SK-N-SH (cell line): Measurements from ENCODE around the gene ZC3H13. TPM values are rescaled to one million over a fixed set of nuclear protein-coding genes. Genes with fewer than 3 reads are reported as not detected.

ENCODE experiments used
- CTCF ChIA-PET: fragments of 300-600, 350-600 bp; formaldehyde crosslinking; extraction: SDS; loops from one replicate; lab custom pipeline; 2021; lab: Yijun Ruan, JAX
- POLR2A ChIA-PET: fragments of 350-600 bp; sonication (Branson Sonifier 250); formaldehyde crosslinking; extraction: SDS; loops from one replicate; lab custom pipeline; 2020; ENCODE audit warnings: antibody characterized with exemption, inconsistent platforms; lab: Yijun Ruan, JAX
- DNase-seq: peaks from one replicate; pipeline ENCODE4 v3.0.0; 2012
- H2AFZ ChIP-seq: fragments of 200-600 bp; sonication (generic); 2 replicates; pipeline ENCODE4 v1.8.1; 2016; ENCODE audit warnings: antibody characterized with exemption, mild to moderate bottlenecking, low read depth
- H3F3A ChIP-seq: fragments of 200-600 bp; sonication (generic); replicated peaks from 2 replicates; pipeline ENCODE3; 2016; ENCODE audit warnings: antibody characterized with exemption, mild to moderate bottlenecking; ENCODE audit not compliant: insufficient read depth
- H3K27ac ChIP-seq, 2 experiments: fragments of 200-500 bp in 1 of 2; fragments of 200-600 bp in 1 of 2; sonication (Bioruptor generic) in 1 of 2; sonication (generic), shearing (Covaris generic) in 1 of 2; 2 replicates each; pipeline versions ENCODE4 v1.5.1 to v1.6.1; 2014 to 2016; ENCODE audit warnings: low read depth in 2 of 2, inconsistent platforms in 1 of 2, low read length in 1 of 2, mild to moderate bottlenecking in 1 of 2, mixed read lengths in 1 of 2
- H3K27me3 ChIP-seq: fragments of 200-600 bp; sonication (generic), shearing (Covaris generic); 2 replicates; pipeline ENCODE4 v1.6.1; 2016; ENCODE audit warnings: mixed run types; ENCODE audit not compliant: insufficient read depth
- H3K36me3 ChIP-seq, 2 experiments: fragments of 200-500 bp in 1 of 2; fragments of 200-600 bp in 1 of 2; sonication (Bioruptor generic) in 1 of 2; sonication (generic) in 1 of 2; replicated peaks in 1 of 2; 2 replicates each; pipeline versions ENCODE3 to v1.5.1; 2014 to 2016; ENCODE audit warnings: low read length in 1 of 2, mild to moderate bottlenecking in 1 of 2; ENCODE audit not compliant: insufficient read depth in 2 of 2, control insufficient read depth in 1 of 2
- H3K4me1 ChIP-seq, 2 experiments: fragments of 200-500 bp in 1 of 2; fragments of 200-600 bp in 1 of 2; sonication (Bioruptor generic) in 1 of 2; sonication (generic), shearing (Covaris generic) in 1 of 2; 2 replicates each; pipeline versions ENCODE4 v1.5.1 to v1.6.1; 2014 to 2016; ENCODE audit warnings: low read depth in 1 of 2, low read length in 1 of 2, mixed run types in 1 of 2; ENCODE audit not compliant: insufficient read depth in 2 of 2, control insufficient read depth in 1 of 2
- H3K4me2 ChIP-seq: fragments of 200-600 bp; sonication (generic), shearing (Covaris generic); 2 replicates; pipeline ENCODE4 v1.6.1; 2017; ENCODE audit warnings: mixed run types
- H3K4me3 ChIP-seq, 2 experiments: fragments of 200-500 bp in 1 of 2; fragments of 200-600 bp in 1 of 2; sonication (Bioruptor generic) in 1 of 2; sonication (generic), shearing (Covaris generic) in 1 of 2; 2 replicates each; pipeline versions ENCODE4 v1.5.1 to v1.8.1; 2014 to 2016; ENCODE audit warnings: low read depth in 2 of 2, inconsistent platforms in 1 of 2, low read length in 1 of 2, mild to moderate bottlenecking in 1 of 2, mixed read lengths in 1 of 2, moderate library complexity in 1 of 2
- H3K79me2 ChIP-seq: fragments of 200-600 bp; sonication (generic); 2 replicates; pipeline ENCODE4 v1.8.1; 2017; ENCODE audit warnings: mild to moderate bottlenecking; ENCODE audit not compliant: insufficient read depth
- H3K9ac ChIP-seq: fragments of 200-600 bp; sonication (generic); 2 replicates; pipeline ENCODE4 v1.6.1; 2017; ENCODE audit warnings: mixed run types
- H3K9me2 ChIP-seq: fragments of 200-600 bp; sonication (generic); 2 replicates; pipeline ENCODE4 v1.6.1; 2017; ENCODE audit warnings: mixed run types
- H3K9me3 ChIP-seq: fragments of 200-600 bp; sonication (generic); 2 replicates; pipeline ENCODE4 v1.6.1; 2017; ENCODE audit warnings: mixed run types, mild to moderate bottlenecking, moderate library complexity
- H4K20me1 ChIP-seq: fragments of 200-600 bp; sonication (generic); 2 replicates; pipeline ENCODE4 v1.6.1; 2017; ENCODE audit warnings: mild to moderate bottlenecking, mixed run types; ENCODE audit not compliant: insufficient read depth
- ELF1 ChIP-seq: IDR thresholded peaks from 2 replicates; pipeline ENCODE4 v1.4.0; 2012
- GABPA ChIP-seq: IDR thresholded peaks from 2 replicates; pipeline ENCODE4 v1.4.0; 2012; ENCODE audit warnings: low read depth, mild to moderate bottlenecking
- GATA2 ChIP-seq: sonication (generic); formaldehyde crosslinking; IDR thresholded peaks from 2 replicates; pipeline ENCODE4 v1.5.0; 2020; ENCODE audit warnings: mild to moderate bottlenecking, missing genetic modification reagents
- PBX3 ChIP-seq: IDR thresholded peaks from 2 replicates; pipeline ENCODE4; 2012
- POLR2AphosphoS5 ChIP-seq: IDR thresholded peaks from 2 replicates; pipeline ENCODE4 v1.6.1; 2012; ENCODE audit warnings: low read depth, low read length
- REST ChIP-seq: IDR thresholded peaks from 2 replicates; pipeline ENCODE4 v1.6.1; 2012; ENCODE audit warnings: mild to moderate bottlenecking, low read depth, low read length, moderate library complexity
- RFX5 ChIP-seq: IDR thresholded peaks from 2 replicates; pipeline ENCODE4 v1.6.1; 2012; ENCODE audit warnings: mild to moderate bottlenecking, improper control_type of control experiment, low read length
- USF2 ChIP-seq: fragments of 150-350 bp; IDR thresholded peaks from 2 replicates; pipeline ENCODE4 v1.6.1; 2017; ENCODE audit warnings: antibody characterized with exemption, low read length, low read depth, borderline replicate concordance
- YY1 ChIP-seq: IDR thresholded peaks from 2 replicates; pipeline ENCODE4 v1.4.0; 2012; ENCODE audit warnings: low read depth, mild to moderate bottlenecking
- WGBS: methylation state at CpG from one replicate; pipeline ENCODE4 v1.1.6; 2017; ENCODE audit warnings: low lambda C conversion rate; 5-methylcytosine and 5-hydroxymethylcytosine counted together
- polyA plus RNA-seq, 3 experiments: library from polyadenylated mRNA; depleted of rRNA; stranded (reverse); fragments of >200 nt; gene quantifications; 2 replicates each; pipeline ENCODE4 v1.2.3, GENCODE V29; 2012

The ZC3H13 gene
- polyA plus RNA-seq, 1 of the 3 experiments (the other 2 are of a cell fraction): 4.4 TPM

GRCh38 chr13:46035066-46035465, 17.5 kb downstream of the ZC3H13 start:
- H3K4me2 ChIP-seq: no peak overlapping the region
- no peak for TF ChIP-seq ELF1
- TF ChIP-seq PBX3: no peak
- H3K4me1 ChIP-seq: no peaks in the 10 kb centered on the region
- CTCF ChIA-PET: interaction anchor here (1.3 to 1.9 kb wide), 2 partner anchors 18 to 25 kb away, joined by 4 read pairs; partner anchors contain the start of gene ZC3H13
- no peaks in the 10 kb centered on the region for H3K27me3 ChIP-seq
- no peak overlapping the region for H2AFZ ChIP-seq
- peaks cover 71% of the 10 kb centered on the region for H3K79me2 ChIP-seq
- no peak overlapping the region for H3K4me3 ChIP-seq
- H4K20me1 ChIP-seq: no peaks in the 10 kb centered on the region
- POLR2A ChIA-PET: no interaction called here
- peaks cover 54 to 62% of the 10 kb centered on the region in 2 experiments for H3K36me3 ChIP-seq
- H3K9ac ChIP-seq: no peak overlapping the region
- peaks cover 9% of the 10 kb centered on the region for H3K9me3 ChIP-seq
- no peaks in the 10 kb centered on the region for H3F3A ChIP-seq
- 100% methylated on average over 2 of the region's 2 CpGs for WGBS
- H3K9me2 ChIP-seq: no peaks in the 10 kb centered on the region
- H3K27ac ChIP-seq: no peak overlapping the region
- DNase-seq: no peak

- DNase-seq: no peak
- ChIA-PET POLR2A (no interaction called here), CTCF (interaction anchor here (1.5 kb wide), 1 partner anchor 11 kb away, joined by 3 read pairs; no protein-coding TSS in a partner anchor)
- Histone ChIP-seq H3K4me2 (no peak overlapping the region), H3K4me3 (no peak overlapping the region), H3K27me3 (no peaks in the 10 kb centered on the region), H3K27ac (no peak overlapping the region), H3K79me2 (peaks cover 78% of the 10 kb centered on the region), H3K9me2 (no peaks in the 10 kb centered on the region), H3F3A (no peaks in the 10 kb centered on the region), H3K36me3 (peaks cover 44 to 67% of the 10 kb centered on the region in 2 experiments), H2AFZ (no peak overlapping the region), H3K9ac (no peak overlapping the region), H3K4me1 (no peaks in the 10 kb centered on the region), H4K20me1 (no peaks in the 10 kb centered on the region), H3K9me3 (peaks cover 12% of the 10 kb centered on the region)
- TF ChIP-seq USF2 (no peak), YY1 (no peak), GABPA (no peak), GATA2 (CRISPR knock-in tag) (no peak), POLR2AphosphoS5 (no peak), RFX5 (no peak), REST (no peak)
These were observed 20.2 kb downstream of the ZC3H13 start for GRCh38 chr13:46032341-46032740.
